HK-2 (cell line): ENCODE measurements around the gene ATP10A.

Source experiments
- DNase-seq: peaks from one replicate; pipeline ENCODE4 v3.0.0-alpha.2; 2018; ENCODE audit not compliant: unreplicated experiment

The ATP10A gene

GRCh38 chr15:25719101-25719985 is 143.8 kb downstream of the ATP10A start:
- DNase-seq: no peak

DNA sequence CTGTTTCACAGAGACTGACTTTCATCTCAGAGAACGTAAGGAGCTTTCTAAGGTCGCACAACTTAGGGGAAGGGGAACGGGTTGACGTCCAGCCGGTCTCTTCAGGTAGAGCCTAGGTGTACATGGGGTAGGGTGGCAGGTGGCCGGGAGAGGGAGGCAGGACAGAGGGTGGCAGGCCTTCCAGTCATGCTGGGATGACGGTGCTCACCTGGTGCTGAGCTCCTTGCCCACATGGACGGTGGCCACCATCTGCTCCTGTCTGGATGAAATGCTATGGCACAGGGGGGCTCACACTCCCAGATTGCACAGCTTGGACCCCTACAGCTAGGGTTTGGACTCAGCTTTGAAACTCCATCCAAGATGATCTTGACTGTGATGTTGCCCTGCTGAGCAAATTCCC is 144.5 kb downstream of the ATP10A start:
- no peak for DNase-seq

- no peak for DNase-seq
These were observed 145.0 kb downstream of the ATP10A start for GRCh38 chr15:25718169-25718536.

- no peak for DNase-seq
These were observed 145.5 kb downstream of the ATP10A start for GRCh38 chr15:25717457-25718168.

GRCh38 chr15:25717127-25717456 is 146.0 kb downstream of the ATP10A start:
- no peak for DNase-seq

DNA sequence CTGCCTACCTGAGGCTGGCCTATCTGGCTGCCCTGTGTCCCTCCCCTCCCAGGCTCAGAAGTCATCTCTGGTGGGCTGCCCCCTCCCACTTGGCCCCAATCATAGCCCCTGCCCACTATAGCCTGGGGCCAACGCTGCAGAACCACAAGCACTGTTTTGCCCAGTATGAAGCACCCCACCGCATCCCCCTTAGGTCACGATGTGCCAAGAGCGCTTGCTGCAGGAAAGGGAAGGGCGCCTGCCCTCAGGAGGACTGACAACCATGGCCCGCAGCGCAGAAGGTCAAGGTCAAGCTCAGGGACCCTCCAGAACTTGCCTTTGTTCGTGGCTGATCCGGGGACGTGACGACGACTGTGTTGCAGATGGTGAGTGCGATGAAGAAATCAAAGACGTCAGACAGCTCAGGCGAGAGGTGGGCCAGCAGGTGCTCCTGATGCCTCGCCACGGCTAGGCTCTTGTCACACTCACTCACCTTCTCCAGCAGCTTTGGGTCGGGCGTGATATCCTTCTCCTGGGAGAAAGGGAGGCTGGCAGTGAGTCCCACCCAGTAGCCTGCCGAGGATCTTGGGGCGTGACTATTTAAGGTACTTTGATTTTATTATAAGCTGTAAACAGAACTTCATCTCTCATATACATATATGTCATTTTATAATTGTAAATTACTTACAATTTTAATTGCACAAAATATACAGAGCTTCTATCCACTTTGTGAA is 146.6 kb downstream of the ATP10A start:
- no peak for DNase-seq

GRCh38 chr15:25715536-25716413 is 147.4 kb downstream of the ATP10A start:
- DNase-seq: no peak

GRCh38 chr15:25714538-25714840 is 148.6 kb downstream of the ATP10A start:
- no peak for DNase-seq

- DNase-seq: no peak
These were observed 149.2 kb downstream of the ATP10A start for GRCh38 chr15:25713736-25714537.

DNA sequence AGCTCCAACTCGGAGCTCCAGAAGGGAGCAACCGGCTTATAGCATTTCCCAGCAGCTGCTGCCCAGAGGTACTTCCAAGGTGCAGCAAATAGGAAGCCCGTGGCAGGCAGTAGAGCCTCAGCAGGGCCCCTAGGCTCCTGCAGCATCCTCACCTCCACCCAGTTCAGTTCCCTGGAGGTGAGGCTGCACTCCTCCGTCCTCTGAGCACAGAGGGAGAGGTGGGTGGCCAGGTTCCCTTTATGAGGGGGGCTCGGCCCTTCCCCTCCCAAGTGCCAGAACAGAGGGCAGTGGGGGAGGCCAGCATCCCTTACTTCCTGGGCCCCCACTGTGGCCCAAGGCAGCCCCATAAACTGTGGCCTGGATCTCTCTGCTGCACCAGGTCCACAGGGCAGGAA is 150.2 kb downstream of the ATP10A start:
- no peak for DNase-seq

DNA sequence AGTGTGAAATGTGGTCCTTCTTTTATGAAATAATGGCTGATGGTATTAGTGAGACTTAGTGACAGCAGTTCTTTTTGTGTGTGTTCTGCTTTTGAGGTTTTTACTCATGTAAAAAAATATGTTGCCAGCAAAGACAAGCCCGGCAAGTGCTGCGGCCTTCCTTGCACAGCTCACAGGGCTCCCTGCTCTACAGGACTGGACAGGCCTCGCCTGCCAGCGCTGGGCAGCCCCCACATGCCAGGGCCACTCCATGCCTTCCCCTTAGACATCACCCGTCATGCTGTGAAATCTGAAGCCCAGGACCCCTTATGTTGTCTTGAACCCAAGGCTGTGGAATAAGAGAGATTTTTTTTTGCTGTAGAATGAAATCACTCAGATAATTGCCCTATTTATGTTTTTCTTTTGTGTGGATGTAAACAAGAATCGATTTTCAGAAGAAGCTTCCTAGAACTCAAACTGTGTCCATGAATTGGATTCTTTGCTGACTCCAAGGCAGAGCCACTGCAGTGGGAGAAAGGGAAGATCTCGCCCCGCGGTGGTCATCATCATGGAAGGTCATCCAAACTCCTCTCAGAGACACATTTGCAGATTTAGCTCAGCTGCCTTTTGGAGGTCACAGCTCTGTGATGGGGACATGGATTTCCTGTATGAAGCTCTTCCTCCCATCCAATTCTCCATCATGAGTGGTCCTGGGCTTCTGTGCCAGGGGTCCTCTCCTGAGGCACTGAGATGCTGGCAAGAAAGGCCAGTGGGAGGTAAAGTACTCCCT is 150.8 kb downstream of the ATP10A start:
- DNase-seq: no peak

GRCh38 chr15:25711691-25712090 is 151.4 kb downstream of the ATP10A start:
- no peak for DNase-seq

DNA sequence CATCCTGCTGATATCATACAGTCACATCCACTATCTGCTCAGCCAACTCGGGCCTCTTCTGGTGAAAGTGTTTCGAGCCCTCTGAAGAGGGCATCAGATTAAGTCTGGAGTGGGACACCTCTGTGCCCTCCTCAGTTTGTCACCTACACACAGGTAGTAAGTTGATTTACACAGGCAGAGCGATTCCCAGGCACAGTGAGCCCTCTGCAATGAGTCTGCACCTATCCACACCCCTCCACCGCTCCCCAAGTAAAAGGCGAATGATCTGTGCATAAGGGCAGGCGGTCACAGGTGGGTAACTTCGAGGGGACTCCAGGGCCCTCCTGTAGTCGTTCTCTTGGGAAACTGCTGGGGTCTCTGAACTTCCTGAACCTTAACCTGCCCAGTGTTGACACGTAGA is 152.0 kb downstream of the ATP10A start:
- DNase-seq: no peak

DNA sequence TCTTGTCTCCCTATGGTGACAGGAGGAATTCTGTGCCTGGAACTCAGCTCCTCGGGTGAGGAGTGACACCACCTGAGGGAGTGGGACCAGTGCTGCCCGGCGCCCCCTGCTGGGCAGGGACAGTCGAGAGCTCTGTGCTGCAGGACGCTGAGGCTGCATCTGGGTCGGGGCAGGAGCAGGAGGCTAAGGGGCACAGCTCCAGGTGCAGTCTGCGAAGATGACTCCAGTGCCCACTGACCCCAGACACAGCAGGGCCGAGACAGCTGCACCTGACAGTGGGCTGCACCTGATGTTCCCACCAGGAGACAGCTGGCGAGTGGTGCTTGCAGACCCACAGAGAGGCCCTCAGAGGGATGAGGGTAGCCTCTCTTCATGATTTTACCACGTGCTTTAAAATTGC is 152.9 kb downstream of the ATP10A start:
- DNase-seq: peak; percentile 49

- no peak for DNase-seq
These were observed 153.5 kb downstream of the ATP10A start for GRCh38 chr15:25709437-25710159.

DNA sequence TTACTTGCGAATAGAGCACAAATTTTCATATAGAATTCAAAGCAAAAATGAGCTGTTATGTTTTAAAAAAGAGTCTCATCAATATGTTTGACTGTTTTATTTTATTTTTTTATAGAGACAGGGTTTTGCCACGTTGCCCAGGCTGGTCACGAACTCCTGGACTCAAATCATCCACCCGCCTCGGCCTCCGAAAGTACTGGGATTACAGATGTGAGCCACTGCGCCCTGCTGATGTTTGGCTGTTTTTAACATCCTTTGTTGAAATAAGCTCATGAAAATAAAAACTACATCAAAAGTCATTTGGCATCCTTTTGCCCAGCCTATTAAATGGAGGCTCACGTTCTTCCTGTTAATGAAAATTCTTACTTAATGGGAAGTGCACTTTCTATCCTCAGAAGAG is 154.7 kb downstream of the ATP10A start:
- no peak for DNase-seq

DNA sequence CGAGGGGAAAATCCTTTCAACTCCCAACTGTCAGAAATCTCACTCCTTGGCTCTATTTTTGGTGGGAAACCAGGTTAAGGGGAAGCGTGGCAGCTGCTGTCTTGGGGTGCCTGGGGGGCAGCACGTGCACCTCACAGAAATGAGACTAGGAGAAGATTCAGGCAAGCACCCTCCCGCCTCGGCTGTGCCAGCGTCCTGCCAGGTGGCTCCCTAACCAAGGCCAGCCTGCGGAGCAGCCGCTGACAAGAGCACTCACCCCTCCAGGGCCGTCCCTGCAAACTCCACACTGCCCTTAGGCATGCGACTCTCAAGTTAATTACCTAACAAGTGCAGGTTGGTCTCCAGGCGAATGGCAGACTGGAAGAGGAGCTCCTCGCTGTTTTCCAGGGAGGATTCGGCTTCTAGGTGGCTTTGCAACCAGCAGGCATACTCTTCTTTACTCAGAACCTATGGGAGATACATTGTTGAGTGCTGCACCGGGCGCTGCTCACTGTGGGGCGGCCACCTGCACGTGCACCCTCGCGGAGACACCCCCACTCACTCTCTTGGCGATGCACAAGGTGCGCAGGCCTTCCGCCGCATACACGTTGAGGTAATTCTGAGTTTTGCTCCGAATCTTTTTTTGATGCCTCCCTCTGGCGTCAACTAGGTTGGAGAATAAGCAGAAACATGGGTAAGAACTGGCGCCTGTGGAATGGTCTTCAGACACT is 155.3 kb downstream of the ATP10A start:
- DNase-seq: no peak

- no peak for DNase-seq
These were observed 156.8 kb downstream of the ATP10A start for GRCh38 chr15:25706176-25706955.
